LHCN-M2 (cell line): ENCODE results near the gene CD83. TPM values are rescaled to one million over a fixed set of nuclear protein-coding genes. Genes with fewer than 3 reads are reported as not detected.

Source experiments
- total RNA-seq: library from RNA; depleted of rRNA; stranded (reverse); fragments of >200 nt; gene quantifications from 2 replicates; pipeline ENCODE4 v1.2.3, GENCODE V29; 2014; rRNA removed

Gene CD83
- total RNA-seq, 1 experiment from 2014 or later: 0.57 TPM

Other genes with a start within 250 kb of the CD83 start
- 2.1 and 3.2 TPM in 2 replicates for gene RNF182, start 192.8 kb upstream of the CD83 start, total RNA-seq